Duodenal mucosa (tissue), 2 donors: ENCODE results near the gene DNAJC5G.

Experiments
- H3K27ac ChIP-seq: one replicate; pipeline ENCODE4 v1.7.0; 2013; ENCODE audit warnings: low read depth, low read length
- H3K27me3 ChIP-seq, 2 donors: one replicate each; pipeline ENCODE4 v1.7.0; 2013; ENCODE audit warnings: low read length in 2 of 2, control low read depth in 1 of 2; ENCODE audit not compliant: insufficient read depth in 2 of 2, control insufficient read depth in 1 of 2
- H3K36me3 ChIP-seq, 2 donors: one replicate each; pipeline ENCODE4 v1.7.0; 2013; ENCODE audit warnings: low read length in 2 of 2, control low read depth in 1 of 2; ENCODE audit not compliant: insufficient read depth in 2 of 2, control insufficient read depth in 1 of 2
- H3K4me1 ChIP-seq, 2 donors: one replicate each; pipeline ENCODE4 v1.7.0; 2013; ENCODE audit warnings: low read length in 2 of 2, control low read depth in 1 of 2; ENCODE audit not compliant: insufficient read depth in 2 of 2, control insufficient read depth in 1 of 2
- H3K4me3 ChIP-seq, 2 donors: one replicate each; pipeline ENCODE4 v1.7.0; 2013; ENCODE audit warnings: low read length in 2 of 2, low read depth in 1 of 2
- H3K9ac ChIP-seq, 2 donors: one replicate each; pipeline ENCODE4 v1.7.0; 2013; ENCODE audit warnings: low read length in 2 of 2, low read depth in 1 of 2
- H3K9me3 ChIP-seq, 2 donors: one replicate each; pipeline ENCODE4 v1.7.0; 2013; ENCODE audit warnings: low read length in 2 of 2, control low read depth in 1 of 2; ENCODE audit not compliant: control insufficient read depth in 1 of 2

DNAJC5G gene

GRCh38 chr2:27241761-27242613 is 33.2 kb upstream of the DNAJC5G start:
- no peak overlapping the region for H3K27ac ChIP-seq
- H3K27me3 ChIP-seq, result no peaks in the 10 kb centered on the region
- H3K4me3 ChIP-seq, result no peak overlapping the region
- no peaks in the 10 kb centered on the region for H3K4me1 ChIP-seq
- H3K36me3 ChIP-seq, result peaks cover 46 to 79% of the 10 kb centered on the region in 2 donors
- no peak overlapping the region for H3K9ac ChIP-seq
- no peaks in the 10 kb centered on the region for H3K9me3 ChIP-seq

- peaks cover 46 to 73% of the 10 kb centered on the region in 2 donors for H3K36me3 ChIP-seq
- no peaks in the 10 kb centered on the region for H3K4me1 ChIP-seq
- no peak overlapping the region for H3K27ac ChIP-seq
- no peak overlapping the region for H3K4me3 ChIP-seq
- no peak overlapping the region for H3K9ac ChIP-seq
- H3K9me3 ChIP-seq, result no peaks in the 10 kb centered on the region
- peaks cover 0 to under 1% of the 10 kb centered on the region in 2 donors for H3K27me3 ChIP-seq
Measured at GRCh38 chr2:27242614-27242951, 32.6 kb upstream of the DNAJC5G start.

GRCh38 chr2:27243391-27244130 is 31.7 kb upstream of the DNAJC5G start:
- H3K27ac ChIP-seq, result no peak overlapping the region
- no peak overlapping the region for H3K4me3 ChIP-seq
- H3K9ac ChIP-seq, result no peak overlapping the region
- H3K4me1 ChIP-seq, result no peaks in the 10 kb centered on the region
- H3K36me3 ChIP-seq, result peaks cover 38 to 63% of the 10 kb centered on the region in 2 donors
- H3K27me3 ChIP-seq, result peaks cover 0 to 4% of the 10 kb centered on the region in 2 donors
- H3K9me3 ChIP-seq, result no peaks in the 10 kb centered on the region

DNA sequence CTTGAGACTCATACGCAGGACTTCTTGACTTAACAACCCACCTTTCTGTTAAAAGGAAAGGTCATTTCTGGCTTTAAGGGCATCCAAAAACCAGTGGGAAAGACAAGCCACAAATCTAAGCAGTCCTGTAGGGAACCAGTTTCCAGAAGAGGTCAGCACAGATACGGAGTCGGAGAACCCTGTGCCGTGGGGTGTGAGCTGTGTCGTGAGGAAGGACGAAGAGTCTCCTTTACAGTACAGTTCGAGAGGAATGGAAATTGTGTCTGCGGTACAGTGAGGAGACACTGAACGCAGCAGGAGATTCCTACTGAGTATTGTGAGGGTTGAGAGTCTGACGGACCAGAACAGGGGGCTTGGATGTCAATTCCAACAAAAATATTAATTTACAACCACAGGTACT is 30.1 kb upstream of the DNAJC5G start:
- H3K36me3 ChIP-seq, result peaks cover 27 to 50% of the 10 kb centered on the region in 2 donors
- H3K9ac ChIP-seq, result no peak overlapping the region
- peaks cover 0 to 4% of the 10 kb centered on the region in 2 donors for H3K27me3 ChIP-seq
- H3K4me1 ChIP-seq, result no peaks in the 10 kb centered on the region
- H3K9me3 ChIP-seq, result no peaks in the 10 kb centered on the region
- no peak overlapping the region for H3K4me3 ChIP-seq
- no peak overlapping the region for H3K27ac ChIP-seq

GRCh38 chr2:27245626-27246025 is 29.6 kb upstream of the DNAJC5G start:
- H3K4me1 ChIP-seq, result no peaks in the 10 kb centered on the region
- H3K4me3 ChIP-seq, result no peak overlapping the region

DNA sequence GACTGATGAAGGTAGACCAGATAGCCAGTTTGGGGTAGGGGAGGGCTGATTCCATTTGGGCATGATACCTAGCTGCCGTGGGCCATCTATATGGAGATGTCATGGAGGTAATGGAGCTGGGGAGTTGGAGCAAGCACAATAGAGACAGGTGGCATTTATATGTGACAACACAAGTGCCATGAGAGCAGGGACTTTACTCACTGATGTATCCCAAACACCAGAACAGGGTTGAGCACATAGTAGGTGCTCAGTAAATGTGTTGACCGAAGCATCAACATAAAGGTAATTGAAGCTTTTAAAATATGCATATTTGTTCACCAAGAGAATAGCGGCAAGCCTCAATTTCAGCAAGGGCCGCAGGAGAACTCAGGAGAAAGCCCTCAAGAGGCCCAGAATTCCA is 27.3 kb upstream of the DNAJC5G start:
- Histone ChIP-seq H3K4me3 (no peak overlapping the region), H3K27ac (no peak overlapping the region), H3K36me3 (peaks cover 15 to 22% of the 10 kb centered on the region in 2 donors), H3K4me1 (no peaks in the 10 kb centered on the region), H3K9me3 (no peaks in the 10 kb centered on the region), H3K27me3 (peaks cover 7 to 11% of the 10 kb centered on the region in 2 donors), H3K9ac (no peak overlapping the region)

More at GRCh38 chr2:27245626-27246025, 29.6 kb upstream of the DNAJC5G start:
- no peak overlapping the region for H3K9ac ChIP-seq
- no peak overlapping the region for H3K27ac ChIP-seq
- no peaks in the 10 kb centered on the region for H3K9me3 ChIP-seq
- peaks cover 0 to 4% of the 10 kb centered on the region in 2 donors for H3K27me3 ChIP-seq
- H3K36me3 ChIP-seq, result peaks cover 26 to 44% of the 10 kb centered on the region in 2 donors

DNA sequence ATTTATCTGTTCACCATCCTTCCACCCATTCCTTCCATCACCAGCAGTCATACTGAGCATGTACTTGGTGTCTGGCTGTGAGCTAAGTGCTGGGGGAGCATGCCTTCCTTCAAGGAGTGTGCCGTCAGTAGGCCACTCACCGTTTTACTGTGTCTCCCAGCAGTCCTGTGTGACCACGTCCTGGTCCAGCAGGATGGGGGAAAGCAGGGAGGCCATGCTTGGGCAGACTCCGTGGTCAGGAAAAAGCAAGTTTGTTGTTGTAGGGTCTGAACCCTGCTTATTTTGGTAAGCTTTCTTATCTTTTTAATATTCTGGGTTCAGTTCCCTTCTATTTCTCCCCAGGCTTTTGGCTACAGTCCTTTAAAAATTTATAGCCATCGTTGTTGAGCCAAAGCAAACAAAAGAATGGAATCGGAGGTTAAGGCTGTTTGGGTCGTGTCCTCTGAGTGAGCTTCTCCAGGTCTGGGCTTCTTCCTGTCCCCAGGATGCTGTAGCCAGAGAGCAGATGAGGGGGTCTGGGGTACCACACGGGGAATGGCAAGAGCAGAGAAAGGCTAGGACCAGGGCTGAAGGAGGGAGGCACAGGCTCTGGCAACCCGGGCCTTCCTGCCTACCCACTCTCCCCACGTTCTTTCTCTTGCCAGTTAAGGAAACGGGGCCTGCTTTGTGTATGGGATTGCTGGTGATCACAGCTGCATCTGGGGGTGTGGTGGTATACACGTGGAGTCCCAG is 25.9 kb upstream of the DNAJC5G start:
- Histone ChIP-seq H3K27ac (no peak overlapping the region), H3K9ac (no peak overlapping the region)

GRCh38 chr2:27249891-27250651 is 25.2 kb upstream of the DNAJC5G start:
- Histone ChIP-seq H3K27ac (no peak overlapping the region), H3K9ac (no peak overlapping the region), H3K4me3 (no peak overlapping the region), H3K36me3 (peaks cover 0 to 4% of the 10 kb centered on the region in 2 donors), H3K4me1 (no peaks in the 10 kb centered on the region), H3K27me3 (peaks cover 16 to 23% of the 10 kb centered on the region in 2 donors), H3K9me3 (no peaks in the 10 kb centered on the region)

More for the DNA sequence above, 25.9 kb upstream of the DNAJC5G start:
- Histone ChIP-seq H3K4me3 (no peak overlapping the region), H3K27me3 (peaks cover 11 to 18% of the 10 kb centered on the region in 2 donors), H3K9me3 (no peaks in the 10 kb centered on the region), H3K36me3 (peaks cover 4 to 7% of the 10 kb centered on the region in 2 donors), H3K4me1 (no peaks in the 10 kb centered on the region)

DNA sequence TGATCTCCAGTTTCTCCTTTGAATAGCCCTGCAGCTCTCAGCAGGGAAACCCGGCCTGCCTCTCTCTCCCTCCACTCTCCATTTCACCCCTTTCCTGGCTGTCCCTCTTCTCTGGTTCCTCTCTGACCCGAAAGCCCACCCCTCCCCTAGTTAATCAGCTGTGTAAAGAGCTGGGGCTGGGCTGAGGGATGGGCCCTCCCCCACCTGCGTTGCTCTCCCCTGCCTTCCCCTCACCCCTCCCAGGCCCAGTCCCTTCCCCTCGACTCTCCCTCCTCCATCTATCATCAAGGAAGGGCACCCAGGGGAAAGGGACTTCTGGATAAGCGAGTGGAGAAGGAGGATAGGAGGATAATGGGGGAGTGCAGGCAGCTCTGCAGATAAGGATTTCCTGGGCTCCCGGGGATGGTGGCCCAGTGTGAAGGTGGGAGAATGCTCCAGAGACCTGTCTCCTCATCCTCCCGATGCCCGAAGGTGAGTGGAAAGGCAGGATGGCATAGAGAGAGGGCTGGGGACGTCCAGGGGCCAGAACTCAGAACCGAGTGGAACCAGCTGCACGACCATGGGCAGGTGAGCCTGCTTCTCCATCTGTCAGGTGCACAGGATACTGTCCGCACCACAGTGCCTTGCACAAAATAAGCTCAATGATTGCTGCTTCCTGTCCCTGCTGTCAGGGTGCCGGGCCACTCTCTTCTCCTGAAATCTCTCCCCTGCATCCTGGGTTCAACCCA is 24.4 kb upstream of the DNAJC5G start:
- Histone ChIP-seq H3K4me3 (no peak overlapping the region), H3K9ac (no peak overlapping the region), H3K27ac (no peak overlapping the region), H3K4me1 (no peaks in the 10 kb centered on the region), H3K9me3 (no peaks in the 10 kb centered on the region), H3K36me3 (no peaks in the 10 kb centered on the region), H3K27me3 (peaks cover 18 to 30% of the 10 kb centered on the region in 2 donors)
